Ascending aorta (tissue), 2 donors: ENCODE data around the gene LNPEP. TPM values are rescaled to one million over a fixed set of nuclear protein-coding genes. Genes with fewer than 3 reads are reported as not detected.

Source experiments
- DNase-seq, 2 donors: peaks; one replicate each; pipeline ENCODE4 v3.0.0-alpha.2; 2019; ENCODE audit warnings: low spot score in 2 of 2
- H3K27ac ChIP-seq, 2 donors: fragments of 200-600 bp; sonication (generic); one replicate each; pipeline ENCODE4 v1.5.1; 2016 to 2017; ENCODE audit warnings: mild to moderate bottlenecking in 1 of 2
- H3K27me3 ChIP-seq: fragments of 200-600 bp; sonication (generic); one replicate; pipeline ENCODE4 v1.5.1; 2017
- H3K36me3 ChIP-seq, 2 donors: fragments of 200-600 bp; sonication (generic); one replicate each; pipeline ENCODE4 v1.5.1; 2016
- H3K4me1 ChIP-seq, 2 donors: fragments of 200-600 bp; sonication (generic); one replicate each; pipeline ENCODE4 v1.5.1; 2016 to 2017; ENCODE audit warnings: mild to moderate bottlenecking in 1 of 2
- H3K4me3 ChIP-seq, 2 donors: fragments of 200-600 bp; sonication (generic); one replicate each; pipeline ENCODE4 v1.5.1; 2016 to 2017; ENCODE audit warnings: mild to moderate bottlenecking in 1 of 2
- H3K9me3 ChIP-seq, 2 donors: fragments of 200-600 bp; sonication (generic); one replicate each; pipeline ENCODE4 v1.5.1; 2016
- CTCF ChIP-seq, 3 experiments: fragments of 200-600 bp in 2 of 3; fragments of 450-650 bp in 1 of 3; sonication (generic) in 2 of 3; IDR thresholded peaks; one replicate each; pipeline ENCODE4 v1.5.1; 2016 to 2019; ENCODE audit warnings: antibody characterized with exemption in 3 of 3, mild to moderate bottlenecking in 1 of 3, moderate library complexity in 1 of 3
- intact Hi-C: fragments of 100-400 bp; cut with DNase I; formaldehyde crosslinking; loops from one replicate; pipeline ENCODE4 v1.15.1; 2023
- total RNA-seq: library from RNA; depleted of rRNA; stranded (reverse); fragments of >200 nt; gene quantifications from one replicate; pipeline ENCODE4 v1.1.0, GENCODE V29; 2016

LNPEP gene
- total RNA-seq, 1 donor from 2014 or later: 35.3 TPM

DNA sequence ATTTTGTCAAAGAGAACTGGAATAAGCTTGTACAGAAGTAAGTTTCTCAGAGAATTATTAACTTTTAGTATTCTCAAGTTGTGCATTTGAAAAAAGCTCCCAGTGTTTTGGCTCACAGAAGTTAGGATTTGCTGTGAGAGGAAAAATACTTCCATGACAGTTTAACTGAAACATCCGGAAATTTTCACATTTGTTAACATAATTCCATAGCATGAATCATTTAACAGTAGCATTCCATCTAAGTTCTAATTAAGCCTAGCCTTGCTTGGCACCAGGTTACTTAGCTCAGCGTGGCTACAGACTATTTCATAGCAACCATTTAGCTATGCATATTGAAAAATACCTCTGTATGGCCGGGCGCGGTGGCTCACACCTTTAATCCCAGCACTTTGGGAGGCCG is 90.8 kb downstream of the LNPEP start:
- no peak for DNase-seq
- TF ChIP-seq CTCF (IDR thresholded peaks at IDR 0.05): no peak
- Histone ChIP-seq H3K4me1 (no peaks in the 10 kb centered on the region), H3K27ac (no peak overlapping the region), H3K4me3 (no peak overlapping the region), H3K36me3 (peaks cover 55 to 84% of the 10 kb centered on the region in 2 donors), H3K9me3 (no peaks in the 10 kb centered on the region), H3K27me3 (no peaks in the 10 kb centered on the region)
- intact Hi-C loops: no loop called here

- H3K4me1 ChIP-seq: no peaks in the 10 kb centered on the region
- intact Hi-C loops: loop anchor here (10.0 kb wide), 1 partner anchor 273 kb away; no protein-coding TSS in a partner anchor
- H3K36me3 ChIP-seq: peaks cover 7 to 13% of the 10 kb centered on the region in 2 donors
- no peak overlapping the region for H3K27ac ChIP-seq
- no peaks in the 10 kb centered on the region for H3K9me3 ChIP-seq
- TF ChIP-seq CTCF (IDR thresholded peaks at IDR 0.05): no peak
- H3K27me3 ChIP-seq: no peaks in the 10 kb centered on the region
- H3K4me3 ChIP-seq: no peak overlapping the region
- no peak for DNase-seq
Measured at GRCh38 chr5:97037819-97038218, 101.9 kb downstream of the LNPEP start.

DNA sequence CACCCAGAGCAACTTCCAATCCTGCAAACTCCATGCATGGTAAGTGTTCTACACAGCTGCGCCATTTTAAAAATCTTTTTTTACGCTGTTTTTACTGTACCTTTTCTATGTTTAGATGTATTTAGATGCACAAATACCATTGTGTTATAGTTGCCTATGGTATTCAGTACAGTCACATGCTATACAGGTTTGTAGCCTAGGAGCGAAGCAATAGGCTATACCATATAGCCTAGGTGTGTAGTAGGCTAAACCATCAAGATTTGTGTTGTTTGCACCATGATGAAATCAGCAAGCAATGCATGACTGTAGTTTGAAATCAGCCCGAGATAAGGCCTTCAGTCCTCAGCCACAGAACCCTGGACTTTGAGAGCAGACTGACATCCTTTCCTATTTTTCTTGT is 105.4 kb downstream of the LNPEP start:
- Histone ChIP-seq H3K27ac (no peak overlapping the region), H3K36me3 (peaks cover 0 to 3% of the 10 kb centered on the region in 2 donors), H3K27me3 (no peaks in the 10 kb centered on the region), H3K9me3 (no peaks in the 10 kb centered on the region), H3K4me3 (no peak overlapping the region), H3K4me1 (no peaks in the 10 kb centered on the region)
- DNase-seq: no peak
- no peak for TF ChIP-seq CTCF (IDR thresholded peaks at IDR 0.05)
- intact Hi-C loops: loop anchor here (10.0 kb wide), 1 partner anchor 124 kb away; no protein-coding TSS in a partner anchor

DNA sequence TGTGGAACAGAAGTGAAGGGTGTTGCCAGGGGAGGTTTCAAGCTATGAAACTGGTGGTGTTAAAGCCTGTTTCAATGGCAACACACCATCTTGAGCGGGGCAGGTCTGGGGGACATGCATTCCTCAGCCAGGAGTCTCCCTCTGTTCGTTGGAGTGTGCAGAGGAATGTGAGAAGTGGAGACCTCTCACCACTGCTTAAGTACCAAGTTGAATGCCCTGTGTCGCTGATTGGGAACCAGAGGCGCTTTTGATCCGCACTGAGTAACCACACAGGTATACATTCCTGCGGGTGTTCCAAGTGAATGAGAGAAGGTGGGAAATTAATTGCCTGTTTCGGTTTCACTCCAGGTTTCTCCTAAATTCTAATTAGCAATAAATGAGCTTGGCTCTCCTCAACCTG is 107.1 kb downstream of the LNPEP start:
- Histone ChIP-seq H3K4me3 (no peak overlapping the region), H3K27ac (no peak overlapping the region), H3K9me3 (no peaks in the 10 kb centered on the region), H3K27me3 (no peaks in the 10 kb centered on the region), H3K36me3 (no peaks in the 10 kb centered on the region), H3K4me1 (no peaks in the 10 kb centered on the region)
- TF ChIP-seq CTCF (IDR thresholded peaks at IDR 0.05): no peak
- intact Hi-C loops: loop anchor here (10.0 kb wide), 1 partner anchor 122 kb away; no protein-coding TSS in a partner anchor
- no peak for DNase-seq

GRCh38 chr5:97043511-97043910 is 107.6 kb downstream of the LNPEP start:
- Histone ChIP-seq H3K27ac (no peak overlapping the region), H3K9me3 (no peaks in the 10 kb centered on the region), H3K4me1 (no peaks in the 10 kb centered on the region), H3K36me3 (no peaks in the 10 kb centered on the region), H3K27me3 (no peaks in the 10 kb centered on the region), H3K4me3 (no peak overlapping the region)
- intact Hi-C loops: loop anchor here (10.0 kb wide), 1 partner anchor 121 kb away; no protein-coding TSS in a partner anchor
- no peak for TF ChIP-seq CTCF (IDR thresholded peaks at IDR 0.05)
- DNase-seq: no peak

DNA sequence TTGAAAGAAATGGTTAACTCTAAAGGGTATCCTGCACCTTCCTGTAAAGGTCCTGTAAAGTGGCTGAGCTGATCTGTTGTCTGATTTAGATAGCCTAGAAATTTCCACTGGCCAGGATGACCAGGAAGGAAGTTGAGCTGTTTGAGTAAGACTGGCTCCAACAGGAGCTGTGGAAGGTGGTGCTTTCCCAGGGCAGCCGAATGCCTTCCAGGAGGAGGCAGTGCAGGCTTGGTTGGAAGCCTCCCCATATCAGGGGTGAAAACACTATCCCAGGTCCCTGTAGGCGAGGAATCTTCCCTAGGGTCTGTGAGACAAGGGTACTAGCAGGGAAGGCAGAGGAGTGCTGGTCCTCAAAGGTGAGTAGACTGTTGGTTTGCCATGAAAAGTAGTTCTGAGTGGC is 108.2 kb downstream of the LNPEP start:
- H3K4me3 ChIP-seq: no peak overlapping the region
- no peaks in the 10 kb centered on the region for H3K36me3 ChIP-seq
- intact Hi-C loops: loop anchor here (10.0 kb wide), 1 partner anchor 121 kb away; no protein-coding TSS in a partner anchor
- H3K27me3 ChIP-seq: no peaks in the 10 kb centered on the region
- DNase-seq: no peak
- H3K27ac ChIP-seq: no peak overlapping the region
- H3K4me1 ChIP-seq: no peaks in the 10 kb centered on the region
- peak in 1 of 3 experiments; percentile 34 for TF ChIP-seq CTCF (IDR thresholded peaks at IDR 0.05)
- no peaks in the 10 kb centered on the region for H3K9me3 ChIP-seq
